ENCODE measurements around the gene GNA14.
"Not testable (repeated sequence)": the region's sequence is repeated elsewhere in the genome, so short reads cannot be mapped to it uniquely, and the experiment has no call there.

- not testable (repeated sequence) for TF ChIP-seq CTCF, POLR2A (IDR thresholded peaks at IDR 0.05)
Observed at GRCh38 chr9:77398581-77398980, 249.5 kb downstream of the GNA14 start.

All from right lobe of liver (tissue), 4 donors.